RWPE2 (cell line): ENCODE results near the gene UHRF2.

Source experiments
- ATAC-seq: fragments of 200-7000 bp; cut with Tn5 transposase; 3 replicates; pipeline ENCODE4 v1.9.1; 2021; ENCODE audit warnings: low read depth
- DNase-seq: peaks from one replicate; pipeline ENCODE4 v3.0.0-alpha.2; 2020; ENCODE audit warnings: low spot score
- H3K27ac ChIP-seq: fragments of 450-650 bp; 2 replicates; pipeline ENCODE4 v1.5.1; 2017; ENCODE audit warnings: mild to moderate bottlenecking; ENCODE audit not compliant: poor library complexity, severe bottlenecking
- H3K27me3 ChIP-seq: fragments of 250-450 bp; sonication (Bioruptor Pico); 2 replicates; pipeline ENCODE4 v1.5.1; 2021; ENCODE audit warnings: mild to moderate bottlenecking, moderate library complexity; ENCODE audit not compliant: insufficient read depth, poor library complexity, severe bottlenecking
- H3K36me3 ChIP-seq: fragments of 250-450 bp; sonication (Bioruptor Pico); 2 replicates; pipeline ENCODE4 v1.5.1; 2020; ENCODE audit warnings: low read depth, mild to moderate bottlenecking, moderate library complexity
- H3K4me1 ChIP-seq: fragments of 250-450 bp; sonication (Bioruptor Pico); 2 replicates; pipeline ENCODE4 v1.5.1; 2021; ENCODE audit warnings: mild to moderate bottlenecking, moderate library complexity; ENCODE audit not compliant: insufficient read depth, poor library complexity, severe bottlenecking
- H3K4me3 ChIP-seq: fragments of 250-450 bp; sonication (Bioruptor Pico); 2 replicates; pipeline ENCODE4 v1.5.1; 2021; ENCODE audit warnings: mild to moderate bottlenecking, moderate library complexity; ENCODE audit not compliant: severe bottlenecking
- H3K9me3 ChIP-seq: fragments of 250-450 bp; sonication (Bioruptor Pico); 2 replicates; pipeline ENCODE4 v1.5.1; 2021; ENCODE audit warnings: mild to moderate bottlenecking, moderate library complexity; ENCODE audit not compliant: severe bottlenecking
- TF ChIP-seq, protein P1 (sequence below): fragments of 450-650 bp; IDR thresholded peaks from one replicate; pipeline ENCODE4 v1.5.1; 2017; ENCODE audit warnings: mild to moderate bottlenecking, moderate library complexity; ENCODE audit not compliant: poor library complexity, severe bottlenecking

UHRF2 gene

DNA sequence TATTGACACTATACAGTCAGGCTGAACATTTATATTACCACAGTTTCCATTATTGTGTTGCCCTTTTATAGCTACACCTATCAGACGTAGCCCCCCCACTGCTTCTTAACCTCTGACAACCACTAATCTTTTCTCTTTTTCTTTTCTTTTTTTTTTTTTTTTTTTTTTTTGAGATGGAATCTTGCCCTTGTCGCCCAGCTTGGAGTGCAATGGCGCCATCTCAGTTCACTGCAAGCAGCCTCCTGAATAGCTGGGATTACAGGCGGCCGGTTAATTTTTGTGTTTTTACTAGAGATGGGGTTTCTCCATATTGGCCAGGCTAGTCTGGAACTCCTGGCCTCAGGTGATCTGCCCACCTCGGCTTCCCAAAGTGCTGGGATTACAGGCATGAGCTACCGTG lies 75.4 kb downstream of the UHRF2 start:
- Histone ChIP-seq H3K36me3 (peaks cover 76% of the 10 kb centered on the region), H3K9me3 (no peaks in the 10 kb centered on the region), H3K27ac (no peak overlapping the region), H3K4me3 (no peak overlapping the region), H3K27me3 (no peaks in the 10 kb centered on the region), H3K4me1 (no peaks in the 10 kb centered on the region)
- DNase-seq: no peak
- TF ChIP-seq, protein P1, sequence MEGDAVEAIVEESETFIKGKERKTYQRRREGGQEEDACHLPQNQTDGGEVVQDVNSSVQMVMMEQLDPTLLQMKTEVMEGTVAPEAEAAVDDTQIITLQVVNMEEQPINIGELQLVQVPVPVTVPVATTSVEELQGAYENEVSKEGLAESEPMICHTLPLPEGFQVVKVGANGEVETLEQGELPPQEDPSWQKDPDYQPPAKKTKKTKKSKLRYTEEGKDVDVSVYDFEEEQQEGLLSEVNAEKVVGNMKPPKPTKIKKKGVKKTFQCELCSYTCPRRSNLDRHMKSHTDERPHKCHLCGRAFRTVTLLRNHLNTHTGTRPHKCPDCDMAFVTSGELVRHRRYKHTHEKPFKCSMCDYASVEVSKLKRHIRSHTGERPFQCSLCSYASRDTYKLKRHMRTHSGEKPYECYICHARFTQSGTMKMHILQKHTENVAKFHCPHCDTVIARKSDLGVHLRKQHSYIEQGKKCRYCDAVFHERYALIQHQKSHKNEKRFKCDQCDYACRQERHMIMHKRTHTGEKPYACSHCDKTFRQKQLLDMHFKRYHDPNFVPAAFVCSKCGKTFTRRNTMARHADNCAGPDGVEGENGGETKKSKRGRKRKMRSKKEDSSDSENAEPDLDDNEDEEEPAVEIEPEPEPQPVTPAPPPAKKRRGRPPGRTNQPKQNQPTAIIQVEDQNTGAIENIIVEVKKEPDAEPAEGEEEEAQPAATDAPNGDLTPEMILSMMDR: no peak
- no peak for ATAC-seq

DNA sequence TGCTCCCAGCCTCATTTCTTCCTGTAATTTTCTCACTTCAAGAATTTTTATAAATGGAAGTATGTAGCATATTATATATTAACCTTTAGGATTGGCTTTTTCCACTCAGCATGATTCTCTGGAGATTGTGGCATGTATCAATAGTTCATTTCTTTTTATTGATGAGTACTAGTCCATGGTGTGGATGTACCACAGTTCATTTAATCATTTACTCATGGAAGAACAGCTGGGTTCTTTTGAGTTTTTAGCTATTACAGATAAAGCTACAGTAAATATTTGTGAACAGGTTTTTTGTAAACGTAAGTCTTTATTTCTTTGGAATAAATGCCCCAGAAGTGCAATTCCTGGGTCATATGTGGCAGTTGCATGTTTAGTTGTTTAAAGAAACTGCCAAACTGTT lies 76.1 kb downstream of the UHRF2 start:
- DNase-seq: no peak
- H3K4me1 ChIP-seq: no peaks in the 10 kb centered on the region
- H3K27ac ChIP-seq: no peak overlapping the region
- H3K27me3 ChIP-seq: no peaks in the 10 kb centered on the region
- TF ChIP-seq, protein P1: no peak
- H3K9me3 ChIP-seq: no peaks in the 10 kb centered on the region
- no peak overlapping the region for H3K4me3 ChIP-seq
- no peak for ATAC-seq
- H3K36me3 ChIP-seq: peaks cover 78% of the 10 kb centered on the region

DNA sequence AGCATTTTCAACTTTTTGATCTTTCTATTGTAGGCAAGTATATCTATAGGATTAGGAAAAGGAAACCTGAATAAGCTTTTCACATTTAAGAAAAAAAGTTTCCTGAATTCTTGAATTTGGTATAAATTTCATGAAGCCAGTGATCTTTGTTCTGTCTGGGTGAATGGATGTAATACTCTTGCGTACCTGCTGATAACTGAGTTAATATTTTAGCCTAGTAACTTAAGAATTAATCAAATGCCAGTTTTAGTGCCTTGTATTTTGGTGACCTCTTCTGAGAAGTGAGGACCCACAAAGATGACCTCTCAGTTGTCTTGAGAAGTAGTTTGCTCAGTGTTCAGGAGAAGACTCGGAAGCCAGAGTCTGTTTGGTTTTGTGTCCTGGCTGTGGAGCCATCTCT lies 77.9 kb downstream of the UHRF2 start:
- H3K27ac ChIP-seq: no peak overlapping the region
- H3K9me3 ChIP-seq: no peaks in the 10 kb centered on the region
- H3K27me3 ChIP-seq: no peaks in the 10 kb centered on the region
- TF ChIP-seq, protein P1: no peak
- DNase-seq (no peak), ATAC-seq (no peak)
- no peaks in the 10 kb centered on the region for H3K4me1 ChIP-seq
- H3K4me3 ChIP-seq: no peak overlapping the region
- peaks cover 85% of the 10 kb centered on the region for H3K36me3 ChIP-seq

DNA sequence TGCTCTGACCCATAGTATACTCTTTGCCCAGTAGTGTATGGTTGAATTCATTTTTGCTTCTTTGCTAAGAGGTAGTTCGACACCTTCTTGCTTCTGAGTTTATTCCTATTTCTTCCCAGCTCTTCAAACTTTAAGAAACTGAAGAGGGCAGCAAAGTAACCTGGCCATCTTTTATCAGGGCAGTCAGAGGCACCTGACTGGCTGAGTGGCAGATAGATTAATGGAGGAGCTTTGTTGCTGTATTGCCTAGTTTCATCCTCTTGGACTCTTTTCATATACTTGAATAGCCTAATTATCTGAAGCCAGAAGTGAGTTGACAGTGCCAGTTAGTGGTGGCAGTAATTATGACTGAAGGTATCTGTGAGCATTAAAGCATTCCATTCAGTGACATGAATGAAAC lies 82.5 kb downstream of the UHRF2 start:
- Histone ChIP-seq H3K27ac (no peak overlapping the region), H3K9me3 (no peaks in the 10 kb centered on the region), H3K27me3 (no peaks in the 10 kb centered on the region), H3K36me3 (peaks cover 92% of the 10 kb centered on the region), H3K4me3 (no peak overlapping the region), H3K4me1 (no peaks in the 10 kb centered on the region)
- TF ChIP-seq, protein P1: peak; percentile 37
- peak; percentile 48; the same call in 1 of the 3 replicates for ATAC-seq
- DNase-seq: no peak

GRCh38 chr9:6498982-6499381 lies 86.0 kb downstream of the UHRF2 start:
- no peaks in the 10 kb centered on the region for H3K27me3 ChIP-seq
- no peak overlapping the region for H3K27ac ChIP-seq
- peaks cover 95% of the 10 kb centered on the region for H3K36me3 ChIP-seq
- H3K4me3 ChIP-seq: no peak overlapping the region
- H3K4me1 ChIP-seq: peaks cover 18% of the 10 kb centered on the region
- DNase-seq (no peak), ATAC-seq (peak; percentile 64; the same call in 1 of the 3 replicates)
- TF ChIP-seq, protein P1: no peak
- H3K9me3 ChIP-seq: no peaks in the 10 kb centered on the region
